Naive thymus-derived CD4-positive, alpha-beta T cell (primary cell): ENCODE data around the gene TGFB2. TPM values are rescaled to one million over a fixed set of nuclear protein-coding genes. Genes with fewer than 3 reads are reported as not detected.

ENCODE experiments used
- ATAC-seq: fragments of 150-1000 bp; cut with Tn5 transposase; 2 replicates; pipeline ENCODE4 v1.10.0; 2021; ENCODE audit warnings: mild to moderate bottlenecking, moderate library complexity
- CTCF ChIA-PET: fragments of 350-600 bp; sonication (Branson Sonifier 250); formaldehyde crosslinking; loops from one replicate; lab custom pipeline; 2021; ENCODE audit warnings: antibody characterized with exemption; lab: Charles Lee
- POLR2A ChIA-PET: fragments of 350-600 bp; sonication (Branson Sonifier 250); formaldehyde crosslinking; loops from one replicate; lab custom pipeline; 2021; ENCODE audit warnings: antibody characterized with exemption, inconsistent platforms; lab: Charles Lee
- DNase-seq, 9 donors: peaks; one replicate each; pipeline versions ENCODE4 v3.0.0 to v3.0.0-alpha.2; 2020 to 2022; ENCODE audit warnings: mixed read lengths in 1 of 9
- H3K27ac ChIP-seq: one replicate; pipeline ENCODE4 v1.7.0; 2013; ENCODE audit warnings: mild to moderate bottlenecking, low read depth, low read length, moderate library complexity
- H3K27me3 ChIP-seq, 2 donors: one replicate each; pipeline ENCODE4 v1.7.0; 2013; ENCODE audit warnings: low read length in 2 of 2, mild to moderate bottlenecking in 2 of 2, moderate library complexity in 2 of 2; ENCODE audit not compliant: control insufficient read depth in 2 of 2, insufficient read depth in 2 of 2
- H3K36me3 ChIP-seq, 3 experiments: 1 replicate in 2 of 3; 2 replicates in 1 of 3; pipeline ENCODE4 v1.7.0; 2013; ENCODE audit warnings: low read length in 3 of 3, mild to moderate bottlenecking in 3 of 3, moderate library complexity in 1 of 3; ENCODE audit not compliant: insufficient read depth in 3 of 3, control insufficient read depth in 2 of 3
- H3K4me1 ChIP-seq, 2 donors: one replicate each; pipeline ENCODE4 v1.7.0; 2013; ENCODE audit warnings: low read length in 2 of 2, mild to moderate bottlenecking in 2 of 2, moderate library complexity in 1 of 2; ENCODE audit not compliant: control insufficient read depth in 2 of 2, insufficient read depth in 2 of 2
- H3K4me3 ChIP-seq: 2 replicates; pipeline ENCODE4 v1.7.0; 2013; ENCODE audit warnings: mild to moderate bottlenecking, low read length
- H3K9me3 ChIP-seq, 3 experiments: 1 replicate in 2 of 3; 2 replicates in 1 of 3; pipeline ENCODE4 v1.7.0; 2013; ENCODE audit warnings: low read length in 3 of 3; ENCODE audit not compliant: control insufficient read depth in 2 of 3
- H3K27ac Mint-ChIP-seq, 9 donors: one replicate each; pipeline ENCODE4 v1.8.0; 2020 to 2022; ENCODE audit warnings: mixed read lengths in 9 of 9, mild to moderate bottlenecking in 8 of 9, moderate library complexity in 5 of 9, inconsistent platforms in 2 of 9
- H3K27me3 Mint-ChIP-seq, 5 donors: one replicate each; pipeline ENCODE4 v1.8.0; 2021 to 2022; ENCODE audit warnings: mixed read lengths in 5 of 5, mild to moderate bottlenecking in 1 of 5
- H3K36me3 Mint-ChIP-seq, 5 donors: one replicate each; pipeline ENCODE4 v1.8.0; 2020 to 2022; ENCODE audit warnings: mixed read lengths in 5 of 5, mild to moderate bottlenecking in 3 of 5, inconsistent platforms in 1 of 5
- H3K4me1 Mint-ChIP-seq, 7 donors: one replicate each; pipeline ENCODE4 v1.8.0; 2020 to 2022; ENCODE audit warnings: mixed read lengths in 7 of 7, mild to moderate bottlenecking in 3 of 7, inconsistent platforms in 1 of 7
- H3K4me3 Mint-ChIP-seq, 10 donors: one replicate each; pipeline ENCODE4 v1.8.0; 2020 to 2022; ENCODE audit warnings: mild to moderate bottlenecking in 10 of 10, mixed read lengths in 10 of 10, moderate library complexity in 6 of 10, inconsistent platforms in 2 of 10
- H3K9me3 Mint-ChIP-seq, 11 donors: one replicate each; pipeline ENCODE4 v1.8.0; 2020 to 2022; ENCODE audit warnings: mixed read lengths in 11 of 11, mild to moderate bottlenecking in 4 of 11, inconsistent platforms in 1 of 11, moderate library complexity in 1 of 11
- intact Hi-C, 2 donors: fragments of 100-400 bp; cut with micrococcal nuclease; formaldehyde crosslinking; loops; one replicate each; pipeline ENCODE4 v1.15.1; 2023
- polyA plus RNA-seq, 2 donors: library from polyadenylated mRNA; unstranded; fragments of 300-500 nt; fragmentation: Illumina TruSeq; gene quantifications; one replicate each; pipeline ENCODE4 v1.2.3, GENCODE V29; 2021
- total RNA-seq, 6 experiments: library from RNA in 5 of 6; stranded (reverse) in 5 of 6; gene quantifications; 1 replicate in 5 of 6; 2 replicates in 1 of 6; pipeline ENCODE4 v1.2.3 and lab custom pipeline; 2021 to 2026

The TGFB2 gene
- total and polyA plus RNA-seq, 7 experiments from 2014 or later = not detected

- Mint-ChIP-seq H3K27ac (no peak overlapping the region), H3K27me3 (peaks cover 0 to 4% (median 0%) of the 10 kb centered on the region in 5 donors), H3K4me3 (no peak overlapping the region), H3K36me3 (no peaks in the 10 kb centered on the region), H3K9me3 (peaks cover 0 to 5% (median 0%) of the 10 kb centered on the region in 11 donors), H3K4me1 (peaks cover 0 to 1% (median 0%) of the 10 kb centered on the region in 7 donors)
- Histone ChIP-seq H3K27ac (no peak overlapping the region), H3K4me1 (no peaks in the 10 kb centered on the region), H3K36me3 (no peaks in the 10 kb centered on the region), H3K4me3 (no peak overlapping the region), H3K9me3 (no peaks in the 10 kb centered on the region), H3K27me3 (no peaks in the 10 kb centered on the region)
- intact Hi-C loops = no loop called here
- ChIA-PET POLR2A (no interaction called here), CTCF (no interaction called here)
- ATAC-seq = no peak
- no peak for DNase-seq
These were observed 116.2 kb downstream of the TGFB2 start for GRCh38 chr1:218461351-218461750.

DNA sequence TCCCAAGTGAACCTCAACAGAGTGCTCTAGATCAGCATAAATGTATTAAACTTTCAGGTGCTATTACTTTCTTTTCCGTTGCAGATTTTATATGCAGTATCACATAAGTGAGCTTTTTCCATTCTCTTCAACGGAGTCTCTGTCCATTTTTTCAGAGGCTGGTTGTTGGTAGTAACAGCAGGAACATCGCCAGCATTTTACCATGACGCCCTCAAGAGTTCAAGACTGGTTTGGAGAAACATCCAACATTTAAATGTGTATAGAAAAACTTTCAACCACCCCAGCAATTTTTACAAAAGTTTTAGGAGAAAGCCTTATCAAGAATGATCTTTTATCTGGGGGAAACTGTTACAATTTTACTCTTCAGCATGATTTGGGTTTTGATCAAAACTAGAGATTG is 117.0 kb downstream of the TGFB2 start:
- peaks cover 0 to 5% (median 0%) of the 10 kb centered on the region in 11 donors for H3K9me3 Mint-ChIP-seq
- DNase-seq (no peak), ATAC-seq (no peak)
- no peak overlapping the region for H3K27ac Mint-ChIP-seq
- H3K36me3 ChIP-seq = no peaks in the 10 kb centered on the region
- intact Hi-C loops = no loop called here
- no peaks in the 10 kb centered on the region for H3K4me1 ChIP-seq
- H3K9me3 ChIP-seq = no peaks in the 10 kb centered on the region
- H3K36me3 Mint-ChIP-seq = no peaks in the 10 kb centered on the region
- peaks cover 0 to 1% (median 0%) of the 10 kb centered on the region in 7 donors for H3K4me1 Mint-ChIP-seq
- H3K4me3 ChIP-seq = no peak overlapping the region
- CTCF ChIA-PET = no interaction called here
- no peak overlapping the region for H3K27ac ChIP-seq
- H3K27me3 ChIP-seq = no peaks in the 10 kb centered on the region
- POLR2A ChIA-PET = no interaction called here
- H3K27me3 Mint-ChIP-seq = peaks cover 0 to 4% (median 0%) of the 10 kb centered on the region in 5 donors
- H3K4me3 Mint-ChIP-seq = no peak overlapping the region

DNA sequence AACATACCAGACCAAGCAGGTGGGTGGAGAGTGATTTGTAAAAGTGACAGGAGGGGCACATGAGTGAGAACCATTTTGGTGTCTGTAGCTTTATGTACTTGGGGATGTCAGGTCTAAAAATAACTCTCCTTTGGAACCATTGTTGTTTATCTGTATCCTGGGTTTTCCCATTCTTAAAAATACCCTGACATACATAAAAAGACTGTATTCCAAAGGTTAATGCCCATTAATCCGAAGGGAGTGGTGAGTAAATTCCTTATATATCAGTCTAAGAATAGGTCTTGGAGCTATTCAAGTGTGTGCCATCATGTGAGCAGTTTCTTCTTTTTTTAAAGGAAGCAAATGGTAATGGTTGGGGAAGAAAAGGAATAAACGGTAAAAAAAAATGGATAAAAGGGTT is 117.5 kb downstream of the TGFB2 start:
- Mint-ChIP-seq H3K4me1 (peaks cover 0 to 1% (median 0%) of the 10 kb centered on the region in 7 donors), H3K27ac (no peak overlapping the region), H3K27me3 (peaks cover 0 to 3% (median 0%) of the 10 kb centered on the region in 5 donors), H3K9me3 (peaks cover 0 to 2% (median 0%) of the 10 kb centered on the region in 11 donors), H3K4me3 (no peak overlapping the region), H3K36me3 (no peaks in the 10 kb centered on the region)
- DNase-seq (no peak), ATAC-seq (no peak)
- H3K36me3 ChIP-seq = no peaks in the 10 kb centered on the region
- no peak overlapping the region for H3K27ac ChIP-seq
- ChIA-PET CTCF (no interaction called here), POLR2A (no interaction called here)
- no peaks in the 10 kb centered on the region for H3K4me1 ChIP-seq
- intact Hi-C loops = no loop called here
- no peak overlapping the region for H3K4me3 ChIP-seq
- H3K27me3 ChIP-seq = no peaks in the 10 kb centered on the region
- no peaks in the 10 kb centered on the region for H3K9me3 ChIP-seq

DNA sequence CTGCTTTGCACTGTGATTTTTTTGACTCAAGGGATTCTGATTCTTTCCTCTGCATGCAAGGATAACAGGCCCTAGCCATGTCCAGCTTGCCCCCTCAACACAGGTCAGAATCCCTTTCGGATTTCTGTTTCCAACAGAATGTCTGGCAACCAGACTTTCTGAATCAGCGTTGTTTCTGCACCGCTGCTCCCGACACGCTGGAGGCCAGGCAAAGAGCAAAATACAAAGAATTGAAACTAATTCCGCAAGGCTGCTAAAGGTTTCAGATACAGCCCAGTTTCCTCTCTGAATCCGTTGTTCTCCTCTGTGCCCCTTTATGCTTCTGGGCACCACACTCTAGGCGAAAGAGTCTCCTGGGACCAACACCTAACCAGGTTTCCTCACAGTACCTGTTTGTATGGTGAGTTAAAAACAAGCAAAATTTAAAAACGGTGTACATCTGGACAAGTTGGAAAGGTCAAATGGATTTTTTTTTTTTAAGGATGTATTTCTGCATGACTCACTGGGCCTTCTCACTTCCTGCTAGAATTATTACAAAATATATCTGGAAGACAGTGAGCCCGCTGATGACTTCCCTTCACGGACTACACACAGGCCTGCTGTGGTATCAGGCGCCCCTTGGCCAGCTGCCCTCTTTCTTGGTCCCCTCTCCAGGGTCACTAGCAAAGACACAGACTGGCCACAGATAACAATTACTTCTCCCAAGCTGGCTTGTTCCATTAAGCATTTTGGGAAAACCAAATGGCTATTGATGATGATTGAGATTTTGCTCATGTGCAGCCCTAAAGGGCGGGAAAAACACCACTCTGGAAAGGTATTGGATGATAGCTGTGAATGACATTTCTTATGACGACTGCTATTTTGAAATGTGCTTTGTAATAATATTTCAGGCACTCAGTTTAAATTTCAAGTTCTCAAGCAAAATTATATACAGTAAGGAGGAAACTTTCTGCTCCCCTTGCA is 118.3 kb downstream of the TGFB2 start:
- Histone ChIP-seq H3K9me3 (no peaks in the 10 kb centered on the region), H3K36me3 (no peaks in the 10 kb centered on the region), H3K4me3 (no peak overlapping the region), H3K4me1 (no peaks in the 10 kb centered on the region), H3K27ac (no peak overlapping the region), H3K27me3 (no peaks in the 10 kb centered on the region)
- Mint-ChIP-seq H3K27ac (no peak overlapping the region), H3K4me1 (peaks cover 0 to 1% (median 0%) of the 10 kb centered on the region in 7 donors), H3K27me3 (no peaks in the 10 kb centered on the region), H3K4me3 (no peak overlapping the region), H3K9me3 (peaks cover 0 to 2% (median 0%) of the 10 kb centered on the region in 11 donors), H3K36me3 (no peaks in the 10 kb centered on the region)
- ChIA-PET CTCF (no interaction called here), POLR2A (no interaction called here)
- DNase-seq (no peak), ATAC-seq (peak; percentile 73)
- intact Hi-C loops = no loop called here

DNA sequence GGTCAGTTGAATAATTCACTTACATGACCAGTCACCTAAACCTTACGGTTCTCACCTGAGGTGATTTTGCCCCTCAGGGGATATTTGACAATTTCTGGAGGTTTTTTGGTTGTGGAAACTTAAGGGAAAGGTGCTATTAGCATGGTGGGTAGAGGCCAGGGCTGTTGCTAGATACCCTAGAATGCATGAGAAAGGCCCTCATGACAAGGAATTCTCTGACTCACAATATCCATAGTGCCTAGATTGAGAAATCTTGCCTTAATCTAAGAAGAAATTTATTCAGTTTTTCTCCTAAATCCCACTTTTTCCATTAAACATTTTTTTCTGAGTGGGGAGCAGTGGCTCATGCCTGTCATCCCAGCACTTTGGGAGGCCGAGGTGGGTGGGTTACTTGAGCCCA is 119.7 kb downstream of the TGFB2 start:
- Histone ChIP-seq H3K27me3 (no peaks in the 10 kb centered on the region), H3K36me3 (no peaks in the 10 kb centered on the region), H3K4me1 (no peaks in the 10 kb centered on the region), H3K9me3 (no peaks in the 10 kb centered on the region), H3K27ac (no peak overlapping the region), H3K4me3 (no peak overlapping the region)
- H3K4me1 Mint-ChIP-seq = no peaks in the 10 kb centered on the region
- DNase-seq (no peak), ATAC-seq (no peak)
- no peaks in the 10 kb centered on the region for H3K36me3 Mint-ChIP-seq
- no peak overlapping the region for H3K27ac Mint-ChIP-seq
- intact Hi-C loops = no loop called here
- H3K9me3 Mint-ChIP-seq = peaks cover 0 to 2% (median 0%) of the 10 kb centered on the region in 11 donors
- CTCF ChIA-PET = no interaction called here
- no peaks in the 10 kb centered on the region for H3K27me3 Mint-ChIP-seq
- POLR2A ChIA-PET = no interaction called here
- no peak overlapping the region for H3K4me3 Mint-ChIP-seq

- Mint-ChIP-seq H3K9me3 (peaks cover 0 to 2% (median 0%) of the 10 kb centered on the region in 11 donors), H3K27me3 (peaks cover 0 to 7% (median 0%) of the 10 kb centered on the region in 5 donors), H3K36me3 (no peaks in the 10 kb centered on the region), H3K4me1 (no peaks in the 10 kb centered on the region), H3K27ac (no peak overlapping the region), H3K4me3 (no peak overlapping the region)
- intact Hi-C loops = no loop called here
- Histone ChIP-seq H3K4me1 (no peaks in the 10 kb centered on the region), H3K27me3 (no peaks in the 10 kb centered on the region), H3K9me3 (no peaks in the 10 kb centered on the region), H3K4me3 (no peak overlapping the region), H3K27ac (no peak overlapping the region), H3K36me3 (no peaks in the 10 kb centered on the region)
- ChIA-PET POLR2A (no interaction called here), CTCF (no interaction called here)
- ATAC-seq (no peak), DNase-seq (no peak)
These were observed 121.3 kb downstream of the TGFB2 start for GRCh38 chr1:218466341-218467010.
